GM12874 (cell line): ENCODE measurements around the gene KLHDC1.

Experiments
- TF ChIP-seq, protein P1 (sequence below): IDR thresholded peaks from 2 replicates; pipeline ENCODE4 v1.5.1; 2011; ENCODE audit warnings: low read depth, mild to moderate bottlenecking, control low read depth, low read length, moderate library complexity; ENCODE audit not compliant: insufficient read depth

KLHDC1 gene

DNA sequence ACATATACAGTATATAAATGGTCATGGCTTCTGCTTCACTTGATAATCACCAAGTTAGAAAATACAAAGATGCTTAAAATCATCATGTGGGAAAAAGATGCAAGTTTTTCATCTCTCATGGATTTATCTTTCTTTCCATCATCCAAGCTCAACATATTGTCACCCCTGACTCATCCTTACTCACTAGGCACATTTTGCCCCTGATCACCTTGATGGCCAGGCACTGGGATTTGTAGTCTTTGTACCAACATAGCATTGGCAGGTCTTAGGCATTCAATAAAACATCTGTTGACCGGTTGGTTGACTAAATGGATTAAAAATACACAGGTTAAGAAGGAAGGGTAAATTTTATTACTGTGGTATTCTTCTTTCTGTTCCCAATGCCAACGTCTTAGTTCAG is 103.1 kb downstream of the KLHDC1 start:
- TF ChIP-seq, protein P1, sequence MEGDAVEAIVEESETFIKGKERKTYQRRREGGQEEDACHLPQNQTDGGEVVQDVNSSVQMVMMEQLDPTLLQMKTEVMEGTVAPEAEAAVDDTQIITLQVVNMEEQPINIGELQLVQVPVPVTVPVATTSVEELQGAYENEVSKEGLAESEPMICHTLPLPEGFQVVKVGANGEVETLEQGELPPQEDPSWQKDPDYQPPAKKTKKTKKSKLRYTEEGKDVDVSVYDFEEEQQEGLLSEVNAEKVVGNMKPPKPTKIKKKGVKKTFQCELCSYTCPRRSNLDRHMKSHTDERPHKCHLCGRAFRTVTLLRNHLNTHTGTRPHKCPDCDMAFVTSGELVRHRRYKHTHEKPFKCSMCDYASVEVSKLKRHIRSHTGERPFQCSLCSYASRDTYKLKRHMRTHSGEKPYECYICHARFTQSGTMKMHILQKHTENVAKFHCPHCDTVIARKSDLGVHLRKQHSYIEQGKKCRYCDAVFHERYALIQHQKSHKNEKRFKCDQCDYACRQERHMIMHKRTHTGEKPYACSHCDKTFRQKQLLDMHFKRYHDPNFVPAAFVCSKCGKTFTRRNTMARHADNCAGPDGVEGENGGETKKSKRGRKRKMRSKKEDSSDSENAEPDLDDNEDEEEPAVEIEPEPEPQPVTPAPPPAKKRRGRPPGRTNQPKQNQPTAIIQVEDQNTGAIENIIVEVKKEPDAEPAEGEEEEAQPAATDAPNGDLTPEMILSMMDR: no peak
